Heart left ventricle (tissue), 13 donors: ENCODE data around the gene CHMP1A.

Source experiments
- CTCF ChIP-seq, 12 donors: fragments of 200-600 bp; sonication (generic) in 4 of 12; IDR thresholded peaks; one replicate each; pipeline versions ENCODE4 v1.5.0 to v1.8.0; 2018 to 2022; ENCODE audit warnings: antibody characterized with exemption in 12 of 12, mild to moderate bottlenecking in 5 of 12
- POLR2A ChIP-seq, 2 donors: fragments of 450-650 bp; IDR thresholded peaks; one replicate each; pipeline ENCODE4 v1.6.1; 2017; ENCODE audit warnings: antibody characterized with exemption in 2 of 2, mild to moderate bottlenecking in 2 of 2, moderate library complexity in 2 of 2
- donor health status: ischemic (EF 13 %, LVEDD 7.1; RV severe dilation, severe dysfunction).
- donor health status: DM: no; HTN: yes; CAD: no.
- donor health status: DM: no; HTN: no; CAD: no.
- donor health status: ischemic (EF 25% LVEDD 6.9; RV normal size, moderate dysfunction).
- donor health status: ischemic (EF 25% LVEDD 5.7; RV mildly dilated, moderate dysfunction).
- donor health status: ischemic (EF 35%, LVEDD 5.7; RV mildly dilated, moderate dysfunction).
- donor health status: nonischemic (EF 11% LVEDD 7.7; RV severe dilation, severe dysfunction).
- donor health status: DM: yes; HTN: yes; CAD: no.
- donor health status: PGD.
- donor health status: ischemic (EF 29% LVEDD 5.4; RV normal size, mild dysfunction).
- donor health status: nonischemic (EF 23%, LVEDD 6.1; RV moderate dilation, normal function).

- no peak for TF ChIP-seq CTCF (IDR thresholded peaks at IDR 0.05)
- TF ChIP-seq POLR2A (IDR thresholded peaks at IDR 0.05) = no peak
These were observed 50.1 kb downstream of the CHMP1A start for GRCh38 chr16:89607453-89607852.
